ENCODE results near the gene ASB5. TPM values are rescaled to one million over a fixed set of nuclear protein-coding genes. Genes with fewer than 3 reads are reported as not detected.

ASB5 gene
- polyA plus RNA-seq, 1 donor from 2014 or later = not detected

- Histone ChIP-seq H3K79me2 (replicated peaks; ENCODE audit: insufficient read depth, low read length) (no peaks in the 10 kb centered on the region), H3F3A (ENCODE audit: insufficient read depth, low read length, poor library complexity, severe bottlenecking) (no peaks in the 10 kb centered on the region), H2AFZ (ENCODE audit: low read depth, low read length) (no peak overlapping the region), H3K9me2 (ENCODE audit: insufficient read depth, low read length) (no peaks in the 10 kb centered on the region), H3K27ac (ENCODE audit: low read length) (no peak overlapping the region), H3K9me3 (ENCODE audit: low read length) (no peaks in the 10 kb centered on the region), H3K4me3 (ENCODE audit: low read length) (no peak overlapping the region), H3K9ac (ENCODE audit: low read length) (no peak overlapping the region), H3K36me3 (ENCODE audit: insufficient read depth, low read length) (no peaks in the 10 kb centered on the region), H4K20me1 (ENCODE audit: insufficient read depth) (no peaks in the 10 kb centered on the region), H3K27me3 (ENCODE audit: insufficient read depth, low read depth, low read length) (no peaks in the 10 kb centered on the region), H3K4me2 (ENCODE audit: low read length) (no peak overlapping the region)
- TF ChIP-seq RAD21 (conservative IDR thresholded peaks at IDR 0.05) (no peak), REST (IDR thresholded peaks at IDR 0.05; ENCODE audit: borderline replicate concordance) (no peak), TAF1 (IDR thresholded peaks at IDR 0.05; ENCODE audit: low read depth) (no peak), EZH2 (IDR thresholded peaks at IDR 0.05; ENCODE audit: borderline replicate concordance, insufficient read depth, low read length, poor library complexity, severe bottlenecking) (no peak), EP300 (conservative IDR thresholded peaks at IDR 0.05; ENCODE audit: poor library complexity, severe bottlenecking) (no peak), MXI1 (conservative IDR thresholded peaks at IDR 0.05; ENCODE audit: poor library complexity, severe bottlenecking) (no peak), SMC3 (conservative IDR thresholded peaks at IDR 0.05; ENCODE audit: poor library complexity) (no peak), POLR2AphosphoS5 (IDR thresholded peaks at IDR 0.05) (no peak)
- TF ChIP-seq, protein P1, sequence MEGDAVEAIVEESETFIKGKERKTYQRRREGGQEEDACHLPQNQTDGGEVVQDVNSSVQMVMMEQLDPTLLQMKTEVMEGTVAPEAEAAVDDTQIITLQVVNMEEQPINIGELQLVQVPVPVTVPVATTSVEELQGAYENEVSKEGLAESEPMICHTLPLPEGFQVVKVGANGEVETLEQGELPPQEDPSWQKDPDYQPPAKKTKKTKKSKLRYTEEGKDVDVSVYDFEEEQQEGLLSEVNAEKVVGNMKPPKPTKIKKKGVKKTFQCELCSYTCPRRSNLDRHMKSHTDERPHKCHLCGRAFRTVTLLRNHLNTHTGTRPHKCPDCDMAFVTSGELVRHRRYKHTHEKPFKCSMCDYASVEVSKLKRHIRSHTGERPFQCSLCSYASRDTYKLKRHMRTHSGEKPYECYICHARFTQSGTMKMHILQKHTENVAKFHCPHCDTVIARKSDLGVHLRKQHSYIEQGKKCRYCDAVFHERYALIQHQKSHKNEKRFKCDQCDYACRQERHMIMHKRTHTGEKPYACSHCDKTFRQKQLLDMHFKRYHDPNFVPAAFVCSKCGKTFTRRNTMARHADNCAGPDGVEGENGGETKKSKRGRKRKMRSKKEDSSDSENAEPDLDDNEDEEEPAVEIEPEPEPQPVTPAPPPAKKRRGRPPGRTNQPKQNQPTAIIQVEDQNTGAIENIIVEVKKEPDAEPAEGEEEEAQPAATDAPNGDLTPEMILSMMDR (IDR thresholded peaks at IDR 0.05; ENCODE audit: poor library complexity, severe bottlenecking) = no peak
Observed at GRCh38 chr4:176272799-176273198, 3.8 kb upstream of the ASB5 start.

DNA sequence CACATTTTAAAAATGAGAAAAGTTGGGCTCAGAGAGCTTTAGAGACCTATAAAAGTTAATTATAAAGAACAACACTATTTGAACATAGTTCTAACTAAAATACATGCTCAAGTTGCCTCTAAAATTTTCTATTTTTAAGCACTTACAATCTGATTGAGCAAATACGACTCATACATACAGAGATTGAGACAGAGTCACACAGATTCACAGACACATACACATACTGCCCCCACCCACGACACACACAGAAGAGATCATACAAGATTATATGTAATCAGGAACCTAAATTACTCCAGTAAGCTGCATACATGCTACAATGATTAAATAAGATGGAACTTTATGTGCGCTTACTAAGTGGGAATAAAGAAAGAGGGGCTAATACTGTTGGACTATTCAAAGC, 2.7 kb upstream of the ASB5 start:
- no peak overlapping the region for H3K9ac ChIP-seq (ENCODE audit: low read length)
- no peaks in the 10 kb centered on the region for H3K9me2 ChIP-seq (ENCODE audit: insufficient read depth, low read length)
- TF ChIP-seq TAF1 (IDR thresholded peaks at IDR 0.05; ENCODE audit: low read depth) (no peak), EP300 (conservative IDR thresholded peaks at IDR 0.05; ENCODE audit: poor library complexity, severe bottlenecking) (no peak), POLR2AphosphoS5 (IDR thresholded peaks at IDR 0.05) (no peak), SMC3 (conservative IDR thresholded peaks at IDR 0.05; ENCODE audit: poor library complexity) (no peak), MXI1 (conservative IDR thresholded peaks at IDR 0.05; ENCODE audit: poor library complexity, severe bottlenecking) (no peak), RAD21 (conservative IDR thresholded peaks at IDR 0.05) (no peak), REST (IDR thresholded peaks at IDR 0.05; ENCODE audit: borderline replicate concordance) (no peak)

More for the DNA sequence above, 2.7 kb upstream of the ASB5 start:
- Histone ChIP-seq H2AFZ (ENCODE audit: low read depth, low read length) (no peak overlapping the region), H3K27ac (ENCODE audit: low read length) (no peak overlapping the region), H3K4me2 (ENCODE audit: low read length) (no peak overlapping the region), H3K4me3 (ENCODE audit: low read length) (no peak overlapping the region), H3K79me2 (replicated peaks; ENCODE audit: insufficient read depth, low read length) (no peaks in the 10 kb centered on the region), H3K36me3 (ENCODE audit: insufficient read depth, low read length) (no peaks in the 10 kb centered on the region), H3K9me3 (ENCODE audit: low read length) (no peaks in the 10 kb centered on the region), H3F3A (ENCODE audit: insufficient read depth, low read length, poor library complexity, severe bottlenecking) (no peaks in the 10 kb centered on the region), H4K20me1 (ENCODE audit: insufficient read depth) (no peaks in the 10 kb centered on the region), H3K27me3 (ENCODE audit: insufficient read depth, low read depth, low read length) (no peaks in the 10 kb centered on the region)
